OCI-LY1 (cell line): Measurements from ENCODE around the gene AEN.

Source experiments
- H2AFZ ChIP-seq: fragments of 200-600 bp; sonication (generic), shearing (Covaris generic); 2 replicates; pipeline ENCODE4 v1.6.0; 2014; ENCODE audit warnings: antibody characterized with exemption, mild to moderate bottlenecking, low read length
- H3F3A ChIP-seq: fragments of 200-600 bp; sonication (generic), shearing (Covaris generic); 2 replicates; pipeline ENCODE4 v1.6.0; 2014; ENCODE audit warnings: mild to moderate bottlenecking, antibody characterized with exemption, low read length, moderate library complexity; ENCODE audit not compliant: insufficient read depth
- H3K27ac ChIP-seq: fragments of 200-600 bp; sonication (generic); 2 replicates; pipeline ENCODE4 v1.5.1; 2014; ENCODE audit warnings: low read length, mixed run types, mild to moderate bottlenecking, low read depth; ENCODE audit not compliant: poor library complexity, severe bottlenecking
- H3K27me3 ChIP-seq: fragments of 200-600 bp; sonication (generic); 2 replicates; pipeline ENCODE4 v1.6.0; 2014; ENCODE audit warnings: antibody characterized with exemption, mild to moderate bottlenecking, low read length, moderate library complexity; ENCODE audit not compliant: insufficient read depth
- H3K36me3 ChIP-seq: fragments of 200-600 bp; sonication (generic); 2 replicates; pipeline ENCODE4 v1.6.1; 2014; ENCODE audit warnings: mild to moderate bottlenecking, antibody characterized with exemption, low read length, moderate library complexity, mixed read lengths; ENCODE audit not compliant: insufficient read depth
- H3K4me1 ChIP-seq: fragments of 200-600 bp; sonication (generic); 2 replicates; pipeline ENCODE4 v1.5.1; 2014; ENCODE audit warnings: mild to moderate bottlenecking, low read length, moderate library complexity; ENCODE audit not compliant: insufficient read depth, severe bottlenecking
- H3K4me2 ChIP-seq: fragments of 200-600 bp; sonication (generic), shearing (Covaris generic); 2 replicates; pipeline ENCODE4 v1.6.1; 2014; ENCODE audit warnings: low read length
- H3K4me3 ChIP-seq: fragments of 200-600 bp; sonication (generic); 2 replicates; pipeline ENCODE4 v1.5.1; 2014; ENCODE audit warnings: low read length, low read depth, mild to moderate bottlenecking, mixed read lengths; ENCODE audit not compliant: poor library complexity, severe bottlenecking
- H3K79me2 ChIP-seq: fragments of 200-600 bp; shearing (Covaris generic); 2 replicates; pipeline ENCODE4 v1.6.1; 2016; ENCODE audit warnings: mixed run types, low read length, mixed read lengths; ENCODE audit not compliant: insufficient read depth
- H3K9ac ChIP-seq: fragments of 200-600 bp; sonication (generic), shearing (Covaris generic); 2 replicates; pipeline ENCODE4 v1.6.1; 2014; ENCODE audit warnings: mild to moderate bottlenecking, low read length, mixed read lengths
- H3K9me2 ChIP-seq: fragments of 200-600 bp; sonication (generic), shearing (Covaris generic); 2 replicates; pipeline ENCODE4 v1.6.1; 2014; ENCODE audit warnings: low read depth, mild to moderate bottlenecking, low read length, mixed read lengths
- H3K9me3 ChIP-seq: fragments of 200-600 bp; shearing (Covaris generic); 2 replicates; pipeline ENCODE4 v1.6.1; 2014; ENCODE audit warnings: low read length, mixed read lengths
- H4K20me1 ChIP-seq: fragments of 200-600 bp; sonication (generic), shearing (Covaris generic); 2 replicates; pipeline ENCODE4 v1.6.0; 2016; ENCODE audit warnings: mild to moderate bottlenecking, low read length; ENCODE audit not compliant: insufficient read depth
- EZH2 ChIP-seq: fragments of 200-600 bp; sonication (generic), shearing (Covaris generic); IDR thresholded peaks from 2 replicates; pipeline ENCODE4 v1.8.0; 2017; ENCODE audit warnings: borderline replicate concordance, mixed run types, mild to moderate bottlenecking, antibody characterized with exemption, low read length, moderate library complexity, mixed read lengths
- TF ChIP-seq, protein P1 (sequence below): fragments of 200-600 bp; sonication (generic), shearing (Covaris generic); IDR thresholded peaks from 2 replicates; pipeline ENCODE4 v1.5.1; 2017; ENCODE audit warnings: mild to moderate bottlenecking, antibody characterized with exemption, low read length, moderate library complexity, mixed read lengths

AEN gene

DNA sequence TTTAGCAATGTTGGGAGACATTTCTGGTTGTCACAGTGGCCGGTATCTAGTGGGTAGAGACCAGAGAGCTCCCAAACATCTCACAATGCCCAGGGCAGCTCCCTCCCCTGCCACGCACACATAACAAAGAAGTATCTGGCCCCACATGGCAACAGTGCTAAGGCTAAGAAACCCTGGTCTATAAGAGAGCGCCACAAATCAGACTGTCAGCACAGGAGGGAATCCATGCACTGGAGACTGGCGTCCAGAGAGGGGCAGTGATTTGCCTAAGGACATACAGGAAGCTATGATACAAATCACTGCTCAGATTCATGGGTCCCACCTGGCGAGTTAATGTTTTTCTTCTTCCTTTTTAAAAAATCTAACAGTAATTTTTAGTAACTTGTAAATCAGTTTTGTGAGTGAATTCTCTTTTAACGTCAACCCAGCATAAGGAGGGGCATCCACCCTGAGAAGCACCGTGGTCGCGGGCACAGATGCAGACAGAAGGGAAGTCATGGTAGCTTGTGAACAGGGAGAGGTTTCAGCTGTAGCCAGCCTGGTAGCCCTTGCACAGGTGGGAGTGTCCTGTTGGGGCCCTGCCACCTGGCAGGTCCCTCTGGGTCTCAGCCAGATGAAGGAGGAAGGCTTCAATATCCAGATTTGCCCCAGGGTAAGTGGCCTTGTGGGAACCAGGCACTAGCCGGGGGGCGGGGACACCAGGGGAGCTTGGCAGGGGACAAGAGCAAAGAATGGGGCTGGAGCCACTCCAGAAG is 26.4 kb downstream of the AEN start:
- Histone ChIP-seq H2AFZ (no peak overlapping the region), H3F3A (no peaks in the 10 kb centered on the region), H3K27ac (no peak overlapping the region), H3K36me3 (peaks cover 10% of the 10 kb centered on the region), H3K9me2 (no peaks in the 10 kb centered on the region), H3K9ac (no peak overlapping the region), H3K79me2 (no peaks in the 10 kb centered on the region), H3K4me1 (peaks cover 34% of the 10 kb centered on the region), H4K20me1 (no peaks in the 10 kb centered on the region), H3K27me3 (no peaks in the 10 kb centered on the region), H3K4me3 (no peak overlapping the region), H3K4me2 (no peak overlapping the region), H3K9me3 (no peaks in the 10 kb centered on the region)
- no peak for TF ChIP-seq EZH2
- TF ChIP-seq, protein P1, sequence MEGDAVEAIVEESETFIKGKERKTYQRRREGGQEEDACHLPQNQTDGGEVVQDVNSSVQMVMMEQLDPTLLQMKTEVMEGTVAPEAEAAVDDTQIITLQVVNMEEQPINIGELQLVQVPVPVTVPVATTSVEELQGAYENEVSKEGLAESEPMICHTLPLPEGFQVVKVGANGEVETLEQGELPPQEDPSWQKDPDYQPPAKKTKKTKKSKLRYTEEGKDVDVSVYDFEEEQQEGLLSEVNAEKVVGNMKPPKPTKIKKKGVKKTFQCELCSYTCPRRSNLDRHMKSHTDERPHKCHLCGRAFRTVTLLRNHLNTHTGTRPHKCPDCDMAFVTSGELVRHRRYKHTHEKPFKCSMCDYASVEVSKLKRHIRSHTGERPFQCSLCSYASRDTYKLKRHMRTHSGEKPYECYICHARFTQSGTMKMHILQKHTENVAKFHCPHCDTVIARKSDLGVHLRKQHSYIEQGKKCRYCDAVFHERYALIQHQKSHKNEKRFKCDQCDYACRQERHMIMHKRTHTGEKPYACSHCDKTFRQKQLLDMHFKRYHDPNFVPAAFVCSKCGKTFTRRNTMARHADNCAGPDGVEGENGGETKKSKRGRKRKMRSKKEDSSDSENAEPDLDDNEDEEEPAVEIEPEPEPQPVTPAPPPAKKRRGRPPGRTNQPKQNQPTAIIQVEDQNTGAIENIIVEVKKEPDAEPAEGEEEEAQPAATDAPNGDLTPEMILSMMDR, result no peak

DNA sequence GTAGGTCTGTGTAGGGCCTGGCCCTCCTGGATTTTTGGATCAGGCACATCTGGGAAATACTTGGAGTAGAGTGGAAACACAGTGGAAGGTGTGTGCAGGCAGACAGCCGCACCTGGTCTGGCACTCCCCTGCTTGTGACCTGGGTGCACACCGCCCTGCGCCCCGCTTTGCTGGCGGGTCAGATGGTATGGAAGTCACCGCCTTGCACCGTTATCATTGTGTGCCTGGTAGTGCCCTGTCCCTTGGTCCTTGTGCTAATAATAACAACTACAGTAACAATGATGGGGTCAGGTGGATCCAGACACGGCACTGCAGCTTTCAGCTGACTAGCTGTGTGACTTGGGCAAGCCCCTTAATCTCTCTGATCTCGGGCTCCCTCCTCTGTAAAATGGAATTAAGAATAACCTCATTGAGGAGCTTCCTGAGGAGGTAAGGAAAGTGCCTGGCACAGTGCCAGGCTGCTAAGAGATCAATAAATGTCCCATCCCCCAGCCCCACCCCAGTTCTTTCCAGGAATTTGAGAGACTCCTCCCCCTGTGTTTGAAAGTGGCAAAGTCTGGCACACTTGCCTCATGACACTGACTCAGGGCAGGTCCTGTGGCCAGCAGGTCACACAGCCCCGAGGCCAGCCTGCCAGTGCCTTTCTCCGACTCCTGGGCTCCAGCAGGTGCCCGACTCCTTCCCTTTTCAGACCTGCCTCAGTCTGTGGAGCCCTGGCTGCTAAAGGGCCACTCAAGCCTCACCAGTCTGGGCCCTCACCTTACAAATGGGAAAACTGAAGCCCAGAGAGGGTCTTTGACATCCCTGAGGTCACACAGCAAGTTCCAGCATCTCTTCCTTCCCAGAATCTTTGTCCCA is 27.4 kb downstream of the AEN start:
- no peak overlapping the region for H2AFZ ChIP-seq
- no peaks in the 10 kb centered on the region for H3F3A ChIP-seq
- no peaks in the 10 kb centered on the region for H3K9me3 ChIP-seq
- peaks cover 32% of the 10 kb centered on the region for H3K4me1 ChIP-seq
- H3K4me3 ChIP-seq, result no peak overlapping the region
- H3K27me3 ChIP-seq, result no peaks in the 10 kb centered on the region
- no peak overlapping the region for H3K4me2 ChIP-seq
- no peaks in the 10 kb centered on the region for H4K20me1 ChIP-seq
- no peak overlapping the region for H3K9ac ChIP-seq
- no peak for TF ChIP-seq EZH2
- TF ChIP-seq, protein P1, result no peak
- no peaks in the 10 kb centered on the region for H3K9me2 ChIP-seq
- H3K79me2 ChIP-seq, result no peaks in the 10 kb centered on the region
- peaks cover 10% of the 10 kb centered on the region for H3K36me3 ChIP-seq
- H3K27ac ChIP-seq, result no peak overlapping the region

DNA sequence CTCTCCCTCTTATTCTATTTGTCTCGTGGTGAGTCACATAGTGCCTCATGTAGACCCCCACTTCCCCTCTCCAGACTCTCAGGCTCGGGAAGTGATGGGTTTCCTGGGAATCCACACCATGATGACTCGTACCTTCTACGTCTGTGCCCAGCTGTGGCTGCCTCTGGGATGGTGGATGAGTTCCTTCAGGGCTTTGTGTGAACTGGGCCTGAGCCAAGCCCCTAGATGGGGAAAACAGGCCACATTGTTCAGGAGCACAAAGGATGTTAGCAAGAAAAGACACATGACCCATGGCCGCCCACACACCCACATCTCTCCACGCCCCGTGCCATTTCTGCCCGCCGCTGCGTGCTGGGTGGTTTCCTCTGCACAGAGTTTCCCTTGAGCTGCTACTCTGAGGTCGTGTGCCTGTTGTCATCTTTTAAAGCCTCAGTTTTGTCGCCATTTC is 28.2 kb downstream of the AEN start:
- Histone ChIP-seq H3K9me3 (no peaks in the 10 kb centered on the region), H3F3A (no peaks in the 10 kb centered on the region), H3K27ac (no peak overlapping the region), H3K27me3 (no peaks in the 10 kb centered on the region), H2AFZ (no peak overlapping the region), H4K20me1 (no peaks in the 10 kb centered on the region), H3K4me1 (peaks cover 32% of the 10 kb centered on the region), H3K9me2 (no peaks in the 10 kb centered on the region), H3K79me2 (no peaks in the 10 kb centered on the region), H3K4me3 (no peak overlapping the region), H3K9ac (no peak overlapping the region), H3K36me3 (peaks cover 10% of the 10 kb centered on the region), H3K4me2 (no peak overlapping the region)
- TF ChIP-seq, protein P1, result no peak
- TF ChIP-seq EZH2, result no peak
